HEK293T (cell line): ENCODE results near the gene USHBP1.

Source experiments
- BHLHE40 ChIP-seq: fragments of 450-650 bp; IDR thresholded peaks from 2 replicates; pipeline ENCODE4 v1.6.1; 2016; ENCODE audit warnings: mild to moderate bottlenecking, moderate library complexity, borderline replicate concordance
- FOXM1 ChIP-seq: fragments of 450-650 bp; IDR thresholded peaks from 2 replicates; pipeline ENCODE4 v1.6.1; 2017; ENCODE audit warnings: mild to moderate bottlenecking, borderline replicate concordance
- L3MBTL2 ChIP-seq: fragments of 450-650 bp; conservative IDR thresholded peaks from 2 replicates; pipeline ENCODE4 v1.6.1; 2016; ENCODE audit warnings: mild to moderate bottlenecking
- SUZ12 ChIP-seq: fragments of 450-650 bp; IDR thresholded peaks from 2 replicates; pipeline ENCODE4 v1.6.1; 2016; ENCODE audit warnings: mild to moderate bottlenecking
- TARDBP ChIP-seq: fragments of 450-650 bp; IDR thresholded peaks from 2 replicates; pipeline ENCODE4 v1.6.1; 2016

DNA sequence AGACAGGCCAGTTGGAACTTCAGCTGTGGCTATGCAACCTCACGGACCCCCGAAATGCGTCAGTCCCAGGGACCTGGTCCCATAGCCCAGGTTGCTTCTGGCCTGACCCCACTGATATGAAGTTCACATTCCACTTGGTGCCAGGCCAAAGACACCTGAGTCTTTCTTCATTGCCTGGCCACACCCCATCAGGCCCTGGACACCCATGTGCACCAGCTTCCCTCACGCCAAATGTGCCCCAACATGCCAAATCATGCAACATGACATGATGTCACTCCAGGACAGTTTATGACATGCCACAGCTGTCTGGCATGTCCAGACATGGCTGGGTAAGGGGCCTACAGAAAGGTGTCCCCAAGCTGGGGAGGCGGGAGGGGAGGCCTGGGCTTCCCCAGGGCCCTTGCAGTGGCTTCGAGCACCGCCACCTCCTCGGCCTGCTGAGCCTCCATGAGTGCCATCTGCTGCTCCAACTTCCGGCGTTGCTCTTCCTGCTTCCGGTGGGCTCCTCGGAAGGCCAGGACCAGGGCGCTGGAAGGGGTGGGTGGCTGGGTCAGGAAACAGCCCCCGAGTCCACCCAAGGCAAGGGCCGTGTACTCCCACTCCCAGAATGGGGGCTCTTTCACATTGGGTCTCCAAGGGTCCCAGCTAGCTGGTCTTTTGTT, 14.5 kb downstream of the USHBP1 start:
- TF ChIP-seq L3MBTL2 (no peak), BHLHE40 (no peak), TARDBP (no peak), FOXM1 (no peak), SUZ12 (no peak)
